ENCODE results near the gene RFX7. TPM values are rescaled to one million over a fixed set of nuclear protein-coding genes. Genes with fewer than 3 reads are reported as not detected.
"Not testable (repeated sequence)": the region's sequence is repeated elsewhere in the genome, so short reads cannot be mapped to it uniquely, and the experiment has no call there.

The RFX7 gene
- polyA plus RNA-seq (ENCODE audit: insufficient read length in 4 of 4): 10 to 100 TPM; 19.2 to 23.0 (median 22.5) TPM

DNA sequence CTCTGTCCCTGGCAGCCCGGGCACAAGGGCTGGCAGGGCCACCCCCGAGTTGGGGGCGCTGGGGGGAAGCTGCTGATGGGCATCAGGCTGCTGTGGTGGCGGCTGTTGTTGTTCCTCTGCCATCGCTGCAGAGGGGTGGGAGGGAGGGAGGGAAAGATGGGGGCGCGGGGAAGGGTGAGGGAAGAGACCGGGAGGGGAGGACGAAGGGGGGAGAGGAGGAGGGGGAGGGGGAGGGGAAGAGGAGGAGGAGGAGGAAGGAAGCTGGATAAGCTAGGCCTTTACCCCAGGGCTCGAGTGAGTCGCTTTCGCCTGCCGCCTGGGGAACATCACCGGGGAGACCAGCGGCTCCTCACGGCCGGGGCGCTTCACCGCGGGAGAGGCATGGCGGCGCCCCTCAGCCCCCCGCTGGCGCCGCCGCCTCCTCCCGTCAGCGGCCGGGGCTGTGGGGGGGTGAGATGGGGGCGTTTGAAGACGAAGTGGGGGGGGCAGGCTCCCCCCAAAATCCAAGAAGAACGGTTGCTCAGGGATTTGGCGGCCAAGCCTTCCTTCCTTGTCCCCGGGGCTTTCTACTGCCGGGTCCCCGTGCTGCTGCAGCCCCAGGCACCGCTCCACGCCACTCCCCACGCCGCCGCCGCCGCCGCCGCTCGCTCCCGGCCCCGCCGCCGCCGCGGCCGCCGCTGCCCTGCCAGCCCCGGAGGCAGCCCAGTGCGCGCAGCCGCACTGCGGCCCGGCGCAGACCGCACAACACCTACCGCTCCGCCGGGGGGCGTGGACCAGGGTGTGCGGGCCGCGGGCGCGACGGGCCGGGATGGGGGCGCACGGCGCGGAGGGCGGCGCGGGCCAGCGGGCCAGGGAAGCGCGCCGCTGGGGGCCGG is at the start of gene RFX7:
Gene RFX7 (minus strand): TSS at position 717 of the 875 bp plus-strand sequence. CDS start 594 bp downstream, at position 123.
- peak in 2 of 4 donors; percentile 51 to 68 for DNase-seq (ENCODE audit: low read depth in 4 of 4, low spot score in 2 of 4)

DNA sequence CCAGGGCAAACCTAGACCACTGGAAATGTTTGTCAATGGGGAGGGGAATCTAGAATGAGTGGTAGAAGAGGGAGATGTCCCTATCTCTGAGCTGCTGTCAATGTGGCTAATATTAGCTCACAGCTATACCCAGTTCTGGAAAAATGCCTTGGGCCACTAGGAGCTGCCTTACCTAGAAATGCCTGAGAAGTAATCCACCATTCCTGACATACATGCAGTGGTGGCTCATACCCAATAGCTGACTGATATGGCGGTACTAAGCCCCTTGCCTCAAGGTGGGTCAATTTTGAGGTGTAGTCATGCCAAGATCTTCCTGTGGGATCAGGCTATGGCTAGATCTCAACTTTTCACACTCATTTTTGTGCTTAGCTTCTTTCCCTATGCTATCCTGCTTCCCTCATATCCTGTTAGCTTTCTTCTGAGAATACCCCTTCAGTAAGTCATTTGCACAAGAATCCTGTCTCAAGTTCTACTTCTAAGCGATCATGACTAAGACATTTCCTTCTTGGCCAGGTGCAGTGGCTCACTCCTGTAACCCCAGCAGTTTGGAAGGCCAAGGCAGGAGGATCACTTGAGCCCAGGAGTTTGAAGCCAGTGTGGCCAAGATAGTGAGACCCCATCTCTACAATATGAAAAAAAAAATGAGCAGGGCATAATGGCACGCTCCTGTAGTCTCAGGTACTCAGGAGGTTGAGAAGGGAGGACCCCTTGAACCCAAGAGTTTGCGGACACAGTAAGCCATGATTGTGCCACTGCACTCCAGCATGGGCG is 49.1 kb upstream of the RFX7 start:
- no peak for DNase-seq (ENCODE audit: low read depth in 4 of 4, low spot score in 2 of 4)

DNA sequence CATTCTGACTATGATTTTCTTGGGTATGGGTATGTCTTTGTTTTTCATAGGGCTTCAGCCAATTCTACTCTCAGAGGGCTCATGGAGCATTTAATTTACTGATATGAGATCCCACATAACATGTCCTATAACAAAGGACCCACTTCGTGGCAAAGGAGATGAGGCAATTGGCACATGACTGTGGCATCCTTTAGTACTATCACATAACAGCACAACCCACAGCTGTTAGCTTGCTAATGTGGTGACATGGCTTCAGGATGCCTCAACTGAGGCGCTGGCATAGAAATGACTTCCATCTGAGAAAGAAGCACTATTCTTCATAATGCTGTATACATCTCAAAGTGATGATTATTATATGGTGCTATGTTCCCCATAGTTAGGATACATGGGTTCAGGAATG is 48.1 kb upstream of the RFX7 start:
- DNase-seq (ENCODE audit: low read depth in 4 of 4, low spot score in 2 of 4): no peak

DNA sequence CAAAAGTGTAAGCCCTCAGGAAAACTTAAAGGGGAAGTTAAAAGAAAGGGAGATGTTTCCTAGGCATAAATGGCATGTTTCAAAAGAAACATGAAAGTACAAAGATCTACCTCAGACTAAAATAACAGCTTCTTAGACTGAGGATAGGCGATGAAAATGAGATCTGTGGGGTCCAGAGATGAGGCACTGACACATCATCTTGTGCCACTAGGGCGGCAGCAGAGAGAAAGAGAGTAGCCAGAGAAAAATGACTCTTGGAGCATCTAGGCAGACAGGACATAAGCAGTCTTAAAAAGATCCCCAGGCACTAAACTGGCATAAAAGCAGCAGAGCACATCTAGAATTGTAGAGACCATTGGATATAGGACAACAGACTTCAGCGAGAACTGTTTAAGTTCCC is 42.5 kb upstream of the RFX7 start:
- DNase-seq (ENCODE audit: low read depth in 4 of 4, low spot score in 2 of 4): no peak

DNA sequence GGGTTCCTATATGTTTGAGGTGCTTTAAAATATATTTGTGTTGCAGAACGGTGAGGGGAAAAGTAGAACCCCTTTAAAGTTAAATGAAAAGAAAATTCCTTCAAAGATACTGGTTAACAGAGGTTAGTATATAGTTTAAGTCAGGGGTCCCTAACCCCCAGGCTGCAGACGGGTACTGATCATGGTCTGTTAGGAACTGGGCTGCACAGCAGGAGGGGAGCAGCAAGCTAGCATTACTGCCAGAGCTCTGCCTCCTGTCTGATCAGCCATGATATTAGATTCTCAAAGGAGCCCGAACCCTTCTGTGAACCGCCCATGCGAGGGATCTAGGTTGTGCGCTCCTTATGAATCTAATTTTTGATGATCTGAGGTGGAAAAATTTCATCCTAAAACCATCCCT is 37.5 kb upstream of the RFX7 start:
- no peak for DNase-seq (ENCODE audit: low read depth in 4 of 4, low spot score in 2 of 4)

DNA sequence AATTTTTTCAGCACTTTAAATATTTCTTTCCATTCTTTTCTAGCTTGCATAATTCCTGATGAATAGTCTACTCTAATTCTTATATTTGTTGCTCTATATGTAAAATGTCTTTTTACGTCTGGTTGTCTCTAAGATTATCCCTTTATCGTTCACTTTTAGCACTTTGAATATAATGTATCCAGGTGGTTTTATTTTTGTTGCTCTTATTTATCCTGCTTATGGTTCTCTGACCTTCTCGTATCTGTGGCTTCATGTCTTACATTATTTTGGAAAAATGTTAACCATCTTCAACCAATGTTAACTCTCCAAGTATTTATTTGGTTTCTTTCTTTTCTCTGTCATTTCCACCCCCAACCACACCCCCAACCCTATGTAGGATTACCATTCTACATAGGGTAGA is 30.0 kb upstream of the RFX7 start:
- DNase-seq (ENCODE audit: low read depth in 4 of 4, low spot score in 2 of 4): no peak

DNA sequence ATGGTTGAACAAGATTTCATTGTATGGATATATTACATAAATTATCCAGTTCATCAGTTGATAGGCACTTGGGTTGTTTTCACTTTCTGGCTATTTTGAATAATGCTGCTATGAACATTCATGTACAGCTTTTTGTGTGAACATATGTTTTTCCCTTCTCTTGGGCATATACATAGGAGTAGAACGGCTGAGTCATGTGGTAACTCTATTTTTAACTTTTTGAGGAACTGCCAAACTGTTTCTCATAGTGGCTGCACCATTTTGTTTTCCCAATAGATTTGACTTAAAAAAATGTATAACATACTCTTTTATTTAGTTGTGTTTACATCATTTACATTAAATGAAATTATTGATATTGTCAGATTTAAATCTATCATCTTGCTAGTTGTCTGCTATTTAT is 28.8 kb upstream of the RFX7 start:
- DNase-seq (ENCODE audit: low read depth in 4 of 4, low spot score in 2 of 4): no peak

DNA sequence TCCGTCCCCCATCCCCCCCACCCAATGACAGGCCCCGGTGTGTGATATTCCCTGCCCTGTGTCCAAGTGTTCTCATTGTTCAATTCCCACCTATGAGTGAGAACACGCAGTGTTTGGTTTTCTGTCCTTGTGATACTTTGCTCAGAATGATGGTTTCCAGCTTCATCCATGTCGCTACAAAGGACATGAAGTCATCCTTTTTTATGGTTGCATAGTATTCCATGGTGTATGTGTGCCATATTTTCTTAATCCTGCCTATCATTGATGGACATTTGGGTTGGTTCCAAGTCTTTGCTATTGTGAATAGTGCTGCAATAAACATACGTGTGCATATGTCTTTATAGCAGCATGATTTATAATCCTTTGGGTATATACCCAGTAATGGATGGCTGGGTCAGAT is 22.8 kb upstream of the RFX7 start:
- not testable (repeated sequence) for DNase-seq (ENCODE audit: low read depth in 4 of 4, low spot score in 2 of 4)

DNA sequence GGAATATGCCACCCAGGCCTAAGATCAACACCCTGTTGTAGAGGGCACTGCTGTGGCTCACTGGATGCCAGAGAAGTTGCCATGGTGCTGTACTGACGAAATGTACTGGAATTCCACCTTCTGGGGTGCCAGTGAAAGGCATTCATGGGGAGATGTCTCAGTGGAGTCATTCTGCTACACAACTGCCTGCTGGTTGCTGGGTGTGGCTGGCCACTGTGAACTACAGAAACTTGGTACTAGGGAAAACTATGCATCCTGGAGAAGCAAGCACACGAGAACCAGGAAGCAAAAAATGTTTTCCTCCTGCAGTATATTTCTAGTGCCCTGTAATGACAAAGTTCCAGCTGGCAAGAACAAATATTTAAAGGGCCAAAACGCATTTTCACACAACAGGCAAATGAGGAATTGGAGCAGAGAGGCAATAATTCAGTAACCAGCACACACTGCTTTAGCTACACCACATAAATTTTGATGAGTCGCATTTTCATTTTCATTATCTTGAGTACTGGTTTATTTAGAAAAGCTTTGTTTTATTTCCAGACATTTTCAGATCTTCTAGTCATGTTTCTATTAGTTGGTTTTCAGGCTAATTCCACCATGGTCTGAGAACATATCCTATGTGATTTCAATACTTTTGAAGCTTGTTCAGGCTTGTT is 18.3 kb upstream of the RFX7 start:
- no peak for DNase-seq (ENCODE audit: low read depth in 4 of 4, low spot score in 2 of 4)

DNA sequence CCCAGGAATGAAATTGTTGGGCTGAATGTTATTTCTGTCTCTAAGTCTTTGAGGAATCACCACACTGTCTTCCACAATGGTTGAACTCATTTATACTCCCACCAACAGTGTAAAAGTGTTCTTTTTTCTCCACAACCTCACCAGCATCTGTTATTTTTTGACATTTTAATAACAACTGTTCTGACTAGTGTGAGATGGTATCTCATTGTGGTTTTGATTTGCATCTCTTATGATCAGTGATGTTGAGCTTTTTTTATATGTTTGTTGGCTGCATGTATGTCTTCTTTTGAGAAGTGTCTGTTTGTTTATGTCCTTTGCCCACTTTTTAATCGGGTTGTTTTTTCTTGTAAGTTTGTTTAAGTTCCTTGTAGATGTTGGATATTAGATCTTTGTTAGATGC is 13.6 kb upstream of the RFX7 start:
- not testable (repeated sequence) for DNase-seq (ENCODE audit: low read depth in 4 of 4, low spot score in 2 of 4)

DNA sequence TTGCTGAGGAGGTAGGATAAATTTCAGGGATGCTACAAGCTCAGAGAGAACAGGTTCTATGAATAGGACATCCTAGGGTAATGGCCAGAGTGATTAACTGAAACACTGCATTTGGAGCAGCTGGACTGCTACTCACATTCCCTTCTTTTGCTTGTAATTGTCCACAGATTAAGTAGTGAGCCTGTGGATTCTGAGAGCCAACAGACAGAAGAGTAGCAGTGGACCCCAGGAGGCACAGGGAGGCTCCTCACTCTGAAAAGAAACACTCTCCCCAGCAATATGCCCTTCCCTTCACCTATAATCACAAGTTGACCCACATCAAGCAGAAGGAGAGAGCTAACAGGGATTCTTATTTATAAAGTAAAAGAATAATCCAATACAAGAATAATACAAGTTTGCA is 10.6 kb upstream of the RFX7 start:
- no peak for DNase-seq (ENCODE audit: low read depth in 4 of 4, low spot score in 2 of 4)

DNA sequence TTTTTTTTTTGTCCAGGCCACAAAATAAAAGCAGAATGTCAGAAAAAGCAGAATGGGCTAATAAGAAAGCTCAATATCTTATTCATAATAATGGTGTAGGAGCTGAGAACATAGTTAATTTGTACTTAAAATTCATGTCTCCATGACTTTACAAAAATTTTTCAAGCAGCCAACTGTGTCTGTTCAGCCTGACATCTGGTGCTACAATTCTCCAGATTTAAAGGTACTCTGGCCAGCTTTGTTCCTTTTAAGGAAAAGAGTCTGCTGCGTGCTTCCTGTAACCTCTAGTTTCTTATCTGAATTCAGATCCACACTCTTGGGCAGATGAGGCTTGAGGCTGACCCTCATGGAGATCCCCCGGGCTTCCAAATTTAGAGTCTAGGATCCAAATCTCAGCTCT is 8.7 kb upstream of the RFX7 start:
- no peak for DNase-seq (ENCODE audit: low read depth in 4 of 4, low spot score in 2 of 4)

DNA sequence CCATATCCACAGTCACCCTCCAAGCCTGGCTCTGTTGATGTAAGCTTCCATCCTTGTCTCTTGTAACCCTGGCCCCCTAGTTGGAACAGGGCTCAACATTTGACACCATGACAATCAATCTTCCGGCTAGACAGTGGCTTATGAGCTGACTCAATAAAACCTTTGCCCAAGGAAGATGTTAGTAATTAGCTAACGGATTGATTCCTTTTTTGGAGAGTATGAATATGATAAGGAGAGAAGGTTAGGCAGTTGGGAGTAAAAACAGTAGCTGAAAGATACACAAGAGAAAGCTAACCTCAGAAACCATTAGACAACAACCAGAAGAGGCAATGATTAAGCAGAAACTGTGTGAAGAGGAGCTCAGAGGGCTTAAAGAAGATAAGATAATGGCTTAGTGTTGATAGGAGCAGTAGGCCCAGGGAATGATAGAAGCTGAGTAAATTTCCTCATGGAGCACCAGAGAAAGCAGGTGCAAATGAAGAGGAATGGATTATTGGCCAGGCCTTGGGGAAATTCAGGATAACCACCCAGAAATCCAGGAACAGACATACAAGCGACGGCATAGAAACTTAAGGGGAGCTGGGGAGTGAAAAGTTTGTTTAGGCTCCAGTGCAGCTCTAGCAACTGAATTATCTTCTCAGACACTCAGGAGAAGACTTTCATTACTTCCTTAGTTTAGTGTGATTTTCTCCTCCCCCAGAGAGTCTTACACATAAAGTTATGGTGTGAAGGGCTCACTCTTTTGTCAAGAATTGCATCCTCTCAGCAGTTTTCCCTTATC is 7.8 kb upstream of the RFX7 start:
- no peak for DNase-seq (ENCODE audit: low read depth in 4 of 4, low spot score in 2 of 4)

DNA sequence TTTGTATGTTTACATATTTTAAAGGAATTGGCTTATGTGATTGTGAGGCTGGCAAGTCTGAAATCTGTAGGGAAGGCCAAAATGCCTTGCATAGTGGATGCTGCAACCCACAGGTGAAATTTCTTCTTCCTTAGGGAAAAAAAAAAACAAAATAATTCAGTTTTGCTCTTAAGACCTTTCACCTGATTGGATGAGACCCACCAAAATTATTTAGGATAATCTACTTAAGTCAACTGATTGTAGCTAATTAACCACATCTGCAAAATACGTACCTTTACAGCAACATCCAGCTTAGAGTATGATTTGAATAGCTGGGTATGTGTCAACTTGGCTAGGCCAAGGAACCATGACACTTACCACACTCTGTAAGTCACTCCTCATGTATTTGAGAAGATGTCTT is 6.9 kb upstream of the RFX7 start:
- no peak for DNase-seq (ENCODE audit: low read depth in 4 of 4, low spot score in 2 of 4)

DNA sequence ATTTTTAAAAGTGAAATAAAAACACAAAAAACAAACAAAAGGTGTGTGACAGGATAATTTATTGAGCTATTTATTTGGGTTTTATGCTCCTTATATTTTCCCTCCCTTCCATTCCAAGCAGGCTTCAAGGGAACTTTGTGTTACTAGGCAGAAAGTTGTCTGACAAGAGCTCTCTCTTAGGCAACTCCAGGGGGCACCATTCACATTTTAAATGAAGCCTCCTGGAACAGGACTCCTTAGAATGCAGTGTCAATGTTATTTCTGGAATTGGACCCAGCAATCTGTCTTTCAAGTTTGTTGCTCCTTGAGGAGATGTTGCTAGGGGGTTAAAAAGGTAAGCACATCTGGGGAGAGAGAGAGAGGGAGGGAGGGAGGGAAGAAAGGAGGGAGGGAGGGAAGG is 5.4 kb upstream of the RFX7 start:
- DNase-seq (ENCODE audit: low read depth in 4 of 4, low spot score in 2 of 4): peak in 1 of 4 donors; percentile 50

DNA sequence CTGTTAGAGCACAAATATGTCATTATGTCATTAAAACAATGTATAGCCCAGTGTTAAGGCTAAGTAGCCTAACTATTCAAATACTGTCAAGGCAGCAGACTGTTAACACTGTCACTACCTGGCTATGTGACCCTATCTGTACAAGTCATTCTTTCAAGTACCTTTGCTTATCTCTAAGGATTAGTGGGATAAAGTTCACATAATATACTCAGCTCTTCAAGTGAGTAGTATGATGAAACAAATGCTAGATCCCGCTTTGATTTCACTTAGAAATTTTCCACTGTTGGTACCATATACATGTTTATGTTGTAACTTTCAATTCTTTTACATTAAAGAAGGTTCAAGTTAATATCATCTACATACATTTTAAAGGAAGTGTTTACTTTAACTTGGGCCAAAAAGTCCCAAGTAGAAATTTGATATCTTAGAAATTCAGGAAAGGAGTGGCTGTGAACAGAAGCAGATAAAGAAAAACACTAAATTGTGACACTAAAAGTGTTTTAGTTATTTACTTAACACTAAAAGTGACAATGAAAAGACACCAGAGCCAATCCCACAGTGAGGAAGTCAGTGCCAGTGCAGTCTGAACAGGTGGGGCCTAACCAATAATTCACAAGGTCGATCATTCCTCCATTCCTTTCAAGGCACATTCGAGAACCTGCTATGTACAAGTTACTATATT is 4.8 kb upstream of the RFX7 start:
- DNase-seq (ENCODE audit: low read depth in 4 of 4, low spot score in 2 of 4): no peak

DNA sequence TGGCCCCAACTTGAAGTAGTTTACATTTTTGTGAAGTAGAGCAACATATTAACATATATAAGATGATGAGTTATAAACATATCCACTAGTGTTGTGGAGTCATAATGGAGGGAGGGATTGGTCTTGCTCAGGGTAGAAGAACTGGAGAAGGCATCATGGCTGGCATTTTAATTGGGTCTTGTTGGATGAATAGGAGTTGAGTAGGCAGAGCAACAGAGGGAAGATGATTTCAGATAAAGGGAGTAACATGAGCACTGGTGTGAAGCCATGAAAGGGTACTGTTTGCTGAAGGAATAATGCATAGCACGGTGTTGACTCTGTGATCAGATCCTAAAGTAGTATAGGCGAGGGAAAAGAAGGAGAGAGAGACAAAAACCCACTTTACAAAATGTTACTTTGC is 3.6 kb upstream of the RFX7 start:
- DNase-seq (ENCODE audit: low read depth in 4 of 4, low spot score in 2 of 4): no peak

DNA sequence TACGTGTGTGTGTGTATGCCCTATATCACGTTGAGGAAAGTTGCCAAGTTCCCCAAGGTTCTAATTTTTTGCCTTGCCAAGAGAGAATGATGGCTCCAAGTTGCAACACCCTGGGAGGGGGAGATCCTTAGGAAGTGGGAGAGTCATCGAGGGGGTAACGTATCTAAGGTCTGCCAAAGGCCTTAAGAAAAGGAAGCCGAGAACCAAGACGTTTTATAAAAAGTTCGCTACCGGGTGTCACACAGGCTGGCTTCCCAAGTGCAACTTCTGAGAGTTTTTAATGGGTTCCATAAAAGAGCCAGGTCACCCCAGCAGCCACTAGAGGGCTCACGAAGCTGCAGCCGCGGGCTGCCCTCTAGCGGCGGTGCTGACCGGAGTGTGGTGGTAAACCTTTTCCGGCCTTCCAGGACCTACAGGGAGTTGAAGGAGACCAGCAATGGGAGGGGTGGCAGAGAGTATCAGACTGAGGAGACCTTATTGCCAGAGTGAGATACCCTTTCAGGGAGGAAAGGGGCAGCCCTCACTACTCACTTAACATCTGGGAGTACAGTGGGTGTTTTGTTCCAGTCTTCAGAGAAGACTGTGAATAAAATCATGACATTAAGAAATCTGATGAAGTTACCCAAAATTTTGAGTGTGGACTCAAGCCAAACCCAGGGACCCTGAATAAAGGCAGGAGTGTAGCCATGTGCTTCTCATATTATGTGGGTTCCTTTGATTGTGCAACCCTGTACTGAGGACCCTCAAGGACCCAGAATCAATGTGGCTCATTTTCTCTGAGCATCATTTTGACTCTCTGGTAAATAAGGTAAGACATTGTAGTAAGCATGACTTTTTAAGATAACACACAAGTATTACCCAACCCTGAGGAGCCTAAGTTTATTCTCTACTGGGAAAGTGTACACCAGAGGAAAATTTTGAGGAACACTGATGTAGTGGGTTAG is 2.5 kb upstream of the RFX7 start:
- DNase-seq (ENCODE audit: low read depth in 4 of 4, low spot score in 2 of 4): peak in 2 of 4 donors; percentile 49 to 61

Measured in left renal cortex interstitium (tissue), 4 donors.